RWPE2 (cell line): ENCODE measurements around the gene DROSHA.

Experiments used
- ATAC-seq: fragments of 200-7000 bp; cut with Tn5 transposase; 3 replicates; pipeline ENCODE4 v1.9.1; 2021; ENCODE audit warnings: low read depth
- DNase-seq: peaks from one replicate; pipeline ENCODE4 v3.0.0-alpha.2; 2020; ENCODE audit warnings: low spot score
- H3K27ac ChIP-seq: fragments of 450-650 bp; 2 replicates; pipeline ENCODE4 v1.5.1; 2017; ENCODE audit warnings: mild to moderate bottlenecking; ENCODE audit not compliant: poor library complexity, severe bottlenecking
- H3K27me3 ChIP-seq: fragments of 250-450 bp; sonication (Bioruptor Pico); 2 replicates; pipeline ENCODE4 v1.5.1; 2021; ENCODE audit warnings: mild to moderate bottlenecking, moderate library complexity; ENCODE audit not compliant: insufficient read depth, poor library complexity, severe bottlenecking
- H3K36me3 ChIP-seq: fragments of 250-450 bp; sonication (Bioruptor Pico); 2 replicates; pipeline ENCODE4 v1.5.1; 2020; ENCODE audit warnings: low read depth, mild to moderate bottlenecking, moderate library complexity
- H3K4me1 ChIP-seq: fragments of 250-450 bp; sonication (Bioruptor Pico); 2 replicates; pipeline ENCODE4 v1.5.1; 2021; ENCODE audit warnings: mild to moderate bottlenecking, moderate library complexity; ENCODE audit not compliant: insufficient read depth, poor library complexity, severe bottlenecking
- H3K4me3 ChIP-seq: fragments of 250-450 bp; sonication (Bioruptor Pico); 2 replicates; pipeline ENCODE4 v1.5.1; 2021; ENCODE audit warnings: mild to moderate bottlenecking, moderate library complexity; ENCODE audit not compliant: severe bottlenecking
- H3K9me3 ChIP-seq: fragments of 250-450 bp; sonication (Bioruptor Pico); 2 replicates; pipeline ENCODE4 v1.5.1; 2021; ENCODE audit warnings: mild to moderate bottlenecking, moderate library complexity; ENCODE audit not compliant: severe bottlenecking
- CTCF ChIP-seq: fragments of 450-650 bp; IDR thresholded peaks from one replicate; pipeline ENCODE4 v1.5.1; 2017; ENCODE audit warnings: mild to moderate bottlenecking, moderate library complexity; ENCODE audit not compliant: poor library complexity, severe bottlenecking

Gene DROSHA

GRCh38 chr5:31427013-31427723 lies 104.7 kb downstream of the DROSHA start:
- TF ChIP-seq CTCF, result no peak
- no peak for ATAC-seq
- DNase-seq, result no peak
- no peaks in the 10 kb centered on the region for H3K27me3 ChIP-seq
- H3K4me1 ChIP-seq, result no peaks in the 10 kb centered on the region
- H3K4me3 ChIP-seq, result no peak overlapping the region
- peaks cover 84% of the 10 kb centered on the region for H3K36me3 ChIP-seq
- H3K27ac ChIP-seq, result no peak overlapping the region
- H3K9me3 ChIP-seq, result no peaks in the 10 kb centered on the region

GRCh38 chr5:31421806-31422586 lies 109.9 kb downstream of the DROSHA start:
- no peaks in the 10 kb centered on the region for H3K27me3 ChIP-seq
- no peaks in the 10 kb centered on the region for H3K4me1 ChIP-seq
- TF ChIP-seq CTCF, result no peak
- H3K9me3 ChIP-seq, result no peaks in the 10 kb centered on the region
- ATAC-seq, result no peak
- H3K27ac ChIP-seq, result no peak overlapping the region
- no peak overlapping the region for H3K4me3 ChIP-seq
- H3K36me3 ChIP-seq, result peaks cover 76% of the 10 kb centered on the region
- DNase-seq, result no peak

GRCh38 chr5:31417512-31417911 lies 114.4 kb downstream of the DROSHA start:
- Histone ChIP-seq H3K4me3 (no peak overlapping the region), H3K4me1 (peaks cover 15% of the 10 kb centered on the region), H3K27ac (no peak overlapping the region), H3K27me3 (no peaks in the 10 kb centered on the region), H3K9me3 (no peaks in the 10 kb centered on the region), H3K36me3 (peaks cover 59% of the 10 kb centered on the region)
- no peak for ATAC-seq
- no peak for DNase-seq
- TF ChIP-seq CTCF, result no peak

GRCh38 chr5:31416547-31416946 lies 115.3 kb downstream of the DROSHA start:
- DNase-seq, result no peak
- H3K27ac ChIP-seq, result no peak overlapping the region
- no peaks in the 10 kb centered on the region for H3K9me3 ChIP-seq
- no peak for ATAC-seq
- H3K4me3 ChIP-seq, result no peak overlapping the region
- H3K36me3 ChIP-seq, result peaks cover 63% of the 10 kb centered on the region
- TF ChIP-seq CTCF, result no peak
- peaks cover 18% of the 10 kb centered on the region for H3K4me1 ChIP-seq
- H3K27me3 ChIP-seq, result no peaks in the 10 kb centered on the region

GRCh38 chr5:31415960-31416359 lies 115.9 kb downstream of the DROSHA start:
- no peak overlapping the region for H3K27ac ChIP-seq
- TF ChIP-seq CTCF, result no peak

More at GRCh38 chr5:31415960-31416359, 115.9 kb downstream of the DROSHA start:
- Histone ChIP-seq H3K27me3 (no peaks in the 10 kb centered on the region), H3K9me3 (no peaks in the 10 kb centered on the region), H3K4me1 (peaks cover 18% of the 10 kb centered on the region), H3K4me3 (no peak overlapping the region), H3K36me3 (peaks cover 61% of the 10 kb centered on the region)
- DNase-seq (no peak), ATAC-seq (no peak)
